Activated CD4-positive, alpha-beta T cell treated with anti-CD3 and anti-CD28 coated beads, Interleukin-10, Interleukin-2, amounts not matched to agents 100 ng/mL and 50 ng/mL, durations not matched to agents 16 hours and 8 hours (primary cell): ENCODE results near the gene STIM2.
"Not testable (repeated sequence)": the region's sequence is repeated elsewhere in the genome, so short reads cannot be mapped to it uniquely, and the experiment has no call there.

Experiments
- DNase-seq: peaks from one replicate; pipeline ENCODE4 v3.0.0-alpha.2; 2020

Gene STIM2

GRCh38 chr4:26870576-26871262, 10.1 kb downstream of the STIM2 start:
- DNase-seq: no peak

DNA sequence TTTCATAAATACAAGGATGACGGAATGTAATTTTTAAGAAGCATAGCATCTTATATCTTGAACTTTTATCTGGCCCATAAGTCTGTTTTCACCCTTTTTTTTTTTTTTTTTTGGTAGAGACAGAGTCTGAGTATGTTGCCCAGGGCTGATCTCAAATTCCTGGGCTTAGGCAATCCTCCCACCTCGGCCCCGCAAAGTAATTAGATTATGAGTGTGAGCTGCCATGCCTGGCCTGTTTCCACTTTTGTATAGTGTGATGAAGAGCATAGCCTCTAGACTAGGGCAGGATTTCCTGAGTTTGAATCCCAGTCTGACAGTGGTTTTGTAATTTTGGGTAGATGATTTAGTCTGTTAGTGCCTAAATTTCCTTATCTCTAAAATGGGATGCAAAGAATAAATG, 11.0 kb downstream of the STIM2 start:
- DNase-seq: no peak

GRCh38 chr4:26873391-26874026, 12.9 kb downstream of the STIM2 start:
- DNase-seq: peak; percentile 92

DNA sequence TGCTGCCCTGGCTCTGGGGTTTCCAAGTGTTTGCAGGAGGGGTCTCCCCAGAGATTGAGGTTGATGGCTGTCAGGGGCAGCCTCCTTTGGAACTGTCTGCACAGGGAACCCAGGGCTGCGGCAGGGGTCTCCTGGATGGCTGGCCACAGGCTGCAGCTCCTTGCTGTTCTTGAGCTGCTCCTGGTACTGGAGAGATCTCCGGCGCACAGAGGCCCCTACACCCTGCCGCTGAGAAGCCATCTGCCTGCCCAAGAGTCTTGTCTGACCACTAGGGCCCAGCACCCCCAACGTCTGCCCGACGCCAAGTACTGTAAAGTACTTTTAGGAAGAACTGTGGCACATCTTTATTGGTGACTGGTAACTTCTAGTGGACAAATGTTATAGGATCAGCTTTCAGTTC, 13.5 kb downstream of the STIM2 start:
- DNase-seq: no peak

GRCh38 chr4:26877406-26877805, 16.8 kb downstream of the STIM2 start:
- no peak for DNase-seq

DNA sequence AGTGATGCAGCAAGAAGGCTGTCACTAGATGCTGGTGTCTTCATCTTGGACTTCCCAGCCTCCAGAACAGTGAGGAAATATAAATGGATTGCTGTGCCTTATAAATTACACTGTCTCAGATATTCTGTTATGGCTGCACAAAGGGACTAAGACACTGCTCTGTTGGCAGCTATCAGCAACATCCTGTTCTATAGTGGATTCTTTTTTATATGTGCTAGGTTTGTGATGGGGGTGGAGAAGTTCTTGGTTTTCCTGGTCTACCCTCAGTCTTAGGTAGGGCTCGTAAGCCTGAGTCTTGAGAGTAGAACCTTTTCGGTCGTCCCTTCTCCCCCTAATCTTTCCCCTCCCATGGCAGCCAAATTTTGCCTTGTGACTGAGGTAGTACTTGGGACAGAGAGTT, 17.3 kb downstream of the STIM2 start:
- no peak for DNase-seq

- DNase-seq: peak; percentile 59
Observed at GRCh38 chr4:26878794-26879391, 18.3 kb downstream of the STIM2 start.

GRCh38 chr4:26879805-26880204, 19.2 kb downstream of the STIM2 start:
- DNase-seq: no peak

DNA sequence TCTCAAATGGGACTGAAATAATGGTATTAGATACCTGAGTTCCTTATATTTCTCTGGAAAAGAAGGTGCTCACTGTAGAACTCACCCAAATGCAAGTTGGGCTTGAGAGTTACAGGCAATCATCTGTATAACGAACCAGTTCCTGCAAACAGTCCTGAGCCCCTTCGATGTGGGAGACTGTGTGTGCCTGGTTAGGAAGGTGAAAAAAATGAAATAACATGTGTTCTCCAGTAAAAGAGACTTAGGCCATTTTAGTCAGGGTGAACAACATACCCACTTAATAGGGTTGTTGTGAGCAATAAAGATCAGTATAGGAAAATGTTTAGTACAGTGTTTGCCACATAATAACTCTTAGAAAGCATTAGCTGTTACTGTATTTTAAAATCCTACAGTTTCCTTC, 23.4 kb downstream of the STIM2 start:
- no peak for DNase-seq

- DNase-seq: peak; percentile 73
Observed at GRCh38 chr4:26884486-26884988, 23.9 kb downstream of the STIM2 start.

DNA sequence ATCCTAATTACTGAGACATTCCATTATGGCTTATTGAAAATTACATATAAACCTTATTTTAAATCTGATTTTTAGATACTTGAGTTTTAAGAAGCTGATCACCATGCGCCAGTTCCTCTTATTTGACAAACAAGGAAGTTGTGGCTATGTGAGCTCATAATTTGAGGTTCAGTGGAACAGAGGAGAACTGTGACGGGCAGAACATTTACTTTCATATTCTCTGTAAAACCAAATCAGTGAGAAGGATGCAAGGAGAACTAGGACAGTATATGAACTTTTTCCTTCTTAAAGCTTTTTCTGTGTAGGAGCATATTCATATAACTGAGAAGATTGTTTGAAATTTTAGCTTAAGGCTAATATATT, 25.3 kb downstream of the STIM2 start:
- DNase-seq: peak; percentile 80

DNA sequence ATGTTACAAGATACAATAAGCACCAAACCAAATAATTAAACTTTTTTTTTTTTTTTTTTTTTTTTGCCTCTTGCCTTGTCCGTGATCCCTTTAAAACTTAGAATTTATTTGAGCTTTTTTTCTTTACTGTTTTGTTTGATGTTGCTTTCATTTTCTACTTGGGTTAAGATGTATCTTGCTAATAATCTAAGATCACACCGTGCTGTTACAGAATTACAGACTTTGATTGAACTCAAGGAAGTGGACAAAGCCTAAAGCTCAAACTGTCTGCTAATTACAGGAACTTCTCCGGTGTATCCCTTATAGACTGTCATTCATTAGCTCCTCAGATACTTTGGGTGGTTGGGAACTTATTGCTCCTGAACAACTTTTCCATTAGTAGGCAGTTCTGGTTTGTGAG, 26.5 kb downstream of the STIM2 start:
- no peak for DNase-seq

DNA sequence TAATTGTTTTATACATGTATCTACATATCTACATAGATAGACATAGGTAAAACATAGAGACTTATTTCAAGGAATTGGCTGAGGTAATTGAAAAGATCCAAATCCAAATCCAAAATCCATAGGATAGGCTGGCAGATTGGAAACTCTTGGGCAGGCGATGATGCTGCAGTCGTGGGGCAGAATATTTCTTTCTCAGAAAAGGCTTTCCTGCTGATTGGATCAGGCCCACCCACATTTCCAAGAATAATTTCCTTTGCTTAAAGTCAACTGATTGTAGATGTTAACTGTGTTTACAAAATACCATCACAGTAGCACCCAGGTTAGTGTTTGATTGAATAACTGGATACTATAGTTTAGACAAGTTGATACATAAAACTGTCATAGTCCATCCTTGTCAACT, 27.2 kb downstream of the STIM2 start:
- no peak for DNase-seq

GRCh38 chr4:26889356-26889755, 28.7 kb downstream of the STIM2 start:
- DNase-seq: no peak

DNA sequence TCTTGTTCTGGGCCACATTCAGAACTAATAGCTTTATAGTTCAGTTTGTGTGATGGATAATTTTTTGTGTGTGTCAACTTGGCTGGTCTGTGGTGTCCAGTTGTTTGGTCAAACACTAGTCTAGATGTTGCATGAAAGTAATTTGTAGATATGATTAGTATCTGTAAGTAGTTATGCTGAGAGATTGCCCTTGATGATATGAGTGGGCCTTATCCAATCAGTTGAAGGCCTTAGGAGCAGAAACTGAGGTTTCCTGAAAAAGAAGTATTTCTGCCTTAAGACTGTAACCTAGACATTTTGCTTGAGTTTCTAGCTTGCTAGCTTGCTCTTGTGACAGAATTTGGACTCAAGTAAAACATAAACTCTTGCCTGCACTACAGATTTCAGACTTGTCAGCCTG, 30.4 kb downstream of the STIM2 start:
- no peak for DNase-seq

- no peak for DNase-seq
Observed at GRCh38 chr4:26891867-26892266, 31.2 kb downstream of the STIM2 start.

DNA sequence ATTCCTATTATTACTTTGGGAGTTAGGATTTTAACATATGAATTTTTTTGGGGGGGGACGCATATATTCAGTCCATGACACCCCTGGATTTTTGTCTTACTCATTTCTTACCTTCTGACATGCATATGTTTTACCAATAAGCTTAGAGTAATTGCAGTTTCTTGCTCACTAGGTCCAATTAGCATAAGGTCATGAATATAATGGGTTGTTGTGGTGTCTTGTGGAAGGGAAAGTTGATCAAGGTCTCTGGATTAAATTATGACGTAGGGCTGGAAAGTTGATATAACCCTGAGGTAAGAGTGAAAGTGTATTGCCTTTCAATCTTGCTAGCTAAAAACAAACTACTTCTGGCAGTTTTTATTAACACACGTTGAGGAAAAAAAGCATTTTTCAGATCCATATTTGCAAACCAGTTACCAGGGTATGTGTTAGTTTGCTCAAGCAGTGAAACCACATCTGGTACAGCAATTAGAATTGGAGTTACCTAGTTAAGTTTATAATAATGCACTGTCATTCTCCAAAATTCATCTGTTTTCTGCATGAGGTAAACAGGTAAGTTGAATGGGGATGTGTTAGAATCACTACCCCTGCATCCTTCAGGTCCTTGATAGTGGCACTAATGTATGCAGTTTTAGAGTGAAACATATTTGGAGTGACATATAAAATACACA, 32.0 kb downstream of the STIM2 start:
- DNase-seq: no peak

DNA sequence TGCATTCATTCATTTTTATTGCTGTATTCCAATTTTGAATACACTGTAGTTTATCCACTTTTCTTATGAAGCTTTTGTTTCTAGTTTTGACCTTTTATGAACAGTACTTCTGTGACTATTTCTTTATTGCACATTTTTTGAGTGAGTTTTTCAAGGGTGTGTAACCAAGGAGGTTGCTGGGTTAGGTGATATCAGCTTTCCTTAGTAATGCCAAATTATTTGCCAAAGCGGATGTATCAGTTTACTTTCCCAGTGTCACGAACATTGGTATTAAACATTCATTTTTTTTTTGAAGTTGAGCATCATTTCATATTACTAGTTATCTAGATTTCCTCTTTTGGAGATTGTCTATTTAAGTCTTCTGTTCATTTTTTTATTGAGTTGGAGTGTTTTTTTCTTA, 32.9 kb downstream of the STIM2 start:
- DNase-seq: no peak

GRCh38 chr4:26894881-26895280, 34.2 kb downstream of the STIM2 start:
- not testable (repeated sequence) for DNase-seq

GRCh38 chr4:26896636-26897035, 36.0 kb downstream of the STIM2 start:
- no peak for DNase-seq

GRCh38 chr4:26899991-26900390, 39.4 kb downstream of the STIM2 start:
- no peak for DNase-seq

GRCh38 chr4:26900765-26901164, 40.1 kb downstream of the STIM2 start:
- DNase-seq: no peak

DNA sequence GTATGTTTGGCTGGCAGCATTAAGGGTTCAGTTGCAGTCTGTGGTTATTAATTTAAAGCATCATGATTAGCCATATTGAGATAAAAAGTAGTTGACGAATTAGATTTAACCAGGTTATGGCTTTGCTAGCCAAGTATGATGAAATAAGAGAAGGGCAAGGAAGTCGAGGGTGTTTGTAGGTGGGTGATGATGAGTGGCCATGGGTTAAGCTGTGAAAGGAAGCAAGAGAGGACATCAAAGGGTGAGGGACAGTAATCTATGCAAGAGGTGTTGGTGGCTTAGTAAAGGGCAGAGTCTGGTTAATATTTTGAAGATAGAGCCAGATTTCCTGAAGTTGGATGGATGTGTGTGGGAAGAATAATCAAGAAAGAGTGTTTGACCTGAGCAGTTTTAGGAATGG, 44.5 kb downstream of the STIM2 start:
- peak; percentile 16 for DNase-seq
